ENCODE results near the gene RTL1. TPM values are rescaled to one million over a fixed set of nuclear protein-coding genes. Genes with fewer than 3 reads are reported as not detected.

Gene RTL1
- total RNA-seq, 1 donor from 2014 or later, result not detected

- intact Hi-C loops (cut with micrococcal nuclease), result no loop called here
Observed at GRCh38 chr14:100836311-100836805, 67.2 kb downstream of the RTL1 start.

DNA sequence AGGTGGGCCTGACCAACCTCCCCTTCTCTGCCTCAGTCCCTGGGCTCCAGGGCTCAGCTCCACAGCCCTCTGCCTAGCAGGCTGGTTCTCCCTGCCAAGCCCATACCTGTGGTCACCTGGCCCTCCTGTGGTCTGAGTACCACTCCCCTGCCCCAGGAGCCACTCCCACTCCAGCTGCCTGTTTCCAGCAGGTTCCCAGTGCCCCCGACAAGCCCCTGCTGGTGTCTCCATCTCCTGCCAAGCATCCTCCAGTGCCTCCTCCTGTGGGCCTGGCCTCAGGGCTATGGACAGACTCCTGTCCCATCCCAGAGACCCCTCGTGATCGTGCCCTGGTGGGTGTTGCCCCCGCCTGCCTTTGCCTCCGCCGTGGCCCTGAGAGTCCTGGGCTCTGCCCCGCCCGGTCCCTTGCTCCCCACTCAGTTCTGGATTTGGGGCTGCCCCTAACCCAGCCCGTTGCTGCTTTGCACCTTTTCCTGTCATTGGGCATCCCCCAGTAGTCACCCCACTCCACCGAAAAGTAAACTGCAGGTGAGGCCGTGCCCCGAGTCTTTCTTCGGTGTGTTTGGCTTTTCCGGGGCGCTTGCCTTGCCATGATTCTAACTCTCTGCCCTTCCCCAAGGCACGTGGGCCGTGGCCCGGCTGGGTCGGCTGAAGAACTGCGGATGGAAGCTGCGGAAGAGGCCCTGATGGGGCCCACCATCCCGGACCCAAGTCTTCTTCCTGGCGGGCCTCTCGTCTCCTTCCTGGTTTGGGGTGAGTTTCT, 67.8 kb downstream of the RTL1 start:
- intact Hi-C loops (cut with micrococcal nuclease), result no loop called here

GRCh38 chr14:100834794-100835547, 68.6 kb downstream of the RTL1 start:
- intact Hi-C loops (cut with micrococcal nuclease), result no loop called here

DNA sequence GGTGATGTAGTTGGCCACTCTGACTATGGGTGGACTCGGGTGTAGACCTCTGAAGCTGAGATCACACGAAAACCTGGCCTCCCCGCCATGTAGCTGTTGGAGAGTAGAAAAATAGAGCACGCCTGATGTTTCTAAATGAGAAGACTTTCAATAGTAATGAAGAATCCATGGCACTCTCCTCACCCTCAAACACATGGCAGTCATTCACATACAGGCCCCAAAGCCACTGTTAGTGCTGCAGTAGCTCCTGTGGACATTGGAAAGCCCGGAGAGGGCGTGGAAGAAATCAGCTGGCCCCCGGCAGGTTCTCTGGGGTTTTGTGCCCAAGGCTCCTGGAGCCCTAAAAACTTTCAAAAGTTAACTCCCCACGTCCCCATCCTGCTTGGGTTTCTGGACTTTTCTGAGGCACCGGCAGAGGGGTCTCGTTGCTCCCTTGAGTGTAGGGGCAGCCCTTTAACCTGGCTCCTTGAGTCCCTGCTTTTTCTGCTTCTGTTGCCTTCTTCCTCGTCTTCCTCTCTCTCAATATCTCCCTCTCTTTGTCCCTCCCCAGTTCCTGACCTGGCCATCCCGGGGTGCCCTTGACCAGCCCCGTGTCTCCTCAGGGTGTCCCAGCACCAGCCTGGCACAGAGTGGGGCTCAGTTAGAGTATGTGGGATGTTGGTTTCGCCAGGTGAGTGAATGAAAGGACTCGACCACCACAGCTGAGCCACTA, 69.3 kb downstream of the RTL1 start:
- intact Hi-C loops (cut with micrococcal nuclease), result no loop called here

- intact Hi-C loops (cut with micrococcal nuclease), result no loop called here
Observed at GRCh38 chr14:100832311-100832960, 71.1 kb downstream of the RTL1 start.

- intact Hi-C loops (cut with micrococcal nuclease), result no loop called here
Observed at GRCh38 chr14:100830681-100831080, 72.8 kb downstream of the RTL1 start.

Other genes with a start within 250 kb of the RTL1 start
- gene DLK1, start 176.8 kb downstream of the RTL1 start, total RNA-seq, result not detected in 2 replicates
- gene MEG3, start 77.6 kb downstream of the RTL1 start, total RNA-seq, result not detected in 2 replicates

Measured in T-helper 2 cell treated with Interferon-gamma antibody and Interleukin-4, amounts not matched to agents 100 ng/mL and 5 ng/mL, for 36 hours (primary cell).